Liver (tissue), 3 donors: Measurements from ENCODE around the gene MTA3.

Experiments
- EGR1 ChIP-seq, 2 donors: IDR thresholded peaks; 2 replicates each; pipeline ENCODE4 v1.6.1; 2016 to 2018; ENCODE audit warnings: antibody characterized with exemption in 2 of 2, low read depth in 2 of 2
- GABPA ChIP-seq, 2 donors: IDR thresholded peaks in 1 of 2; conservative IDR thresholded peaks in 1 of 2; 2 replicates each; pipeline ENCODE4 v1.6.1; 2016; ENCODE audit warnings: antibody characterized with exemption in 2 of 2, mild to moderate bottlenecking in 1 of 2, moderate library complexity in 1 of 2
- HNF4A ChIP-seq, 2 donors: conservative IDR thresholded peaks; 2 replicates each; pipeline ENCODE4 v1.6.1; 2016; ENCODE audit warnings: antibody characterized with exemption in 2 of 2, mild to moderate bottlenecking in 2 of 2
- JUND ChIP-seq, 2 donors: IDR thresholded peaks; 2 replicates each; pipeline ENCODE4 v1.6.1; 2016; ENCODE audit warnings: antibody characterized with exemption in 2 of 2
- RAD21 ChIP-seq, 2 donors: IDR thresholded peaks; 2 replicates each; pipeline ENCODE4 v1.6.1; 2016; ENCODE audit warnings: antibody characterized with exemption in 2 of 2, mild to moderate bottlenecking in 2 of 2
- RXRA ChIP-seq, 2 donors: IDR thresholded peaks; 2 replicates each; pipeline ENCODE4 v1.6.1; 2017 to 2018; ENCODE audit warnings: antibody characterized with exemption in 2 of 2, mild to moderate bottlenecking in 1 of 2
- SP1 ChIP-seq: IDR thresholded peaks from 2 replicates; pipeline ENCODE4 v1.6.1; 2018; ENCODE audit warnings: antibody characterized with exemption, mild to moderate bottlenecking
- TAF1 ChIP-seq: conservative IDR thresholded peaks from 2 replicates; pipeline ENCODE4 v1.6.1; 2016; ENCODE audit warnings: antibody characterized with exemption, mild to moderate bottlenecking
- TF ChIP-seq, protein P1 (sequence below): fragments of 150-350 bp; IDR thresholded peaks from 2 replicates; pipeline ENCODE4 v1.5.1; 2017; ENCODE audit warnings: improper control_type of control experiment, low read depth, low read length; ENCODE audit not compliant: missing input control
- TF ChIP-seq, protein P2 (sequence below): IDR thresholded peaks from 2 replicates; pipeline ENCODE4 v1.6.1; 2016; ENCODE audit warnings: antibody characterized with exemption, mild to moderate bottlenecking
- TF ChIP-seq, protein P3 (sequence below): IDR thresholded peaks from 2 replicates; pipeline ENCODE4 v1.6.1; 2016; ENCODE audit warnings: antibody characterized with exemption
- donor health status: healthy.
- donor health status: healthy.

DNA sequence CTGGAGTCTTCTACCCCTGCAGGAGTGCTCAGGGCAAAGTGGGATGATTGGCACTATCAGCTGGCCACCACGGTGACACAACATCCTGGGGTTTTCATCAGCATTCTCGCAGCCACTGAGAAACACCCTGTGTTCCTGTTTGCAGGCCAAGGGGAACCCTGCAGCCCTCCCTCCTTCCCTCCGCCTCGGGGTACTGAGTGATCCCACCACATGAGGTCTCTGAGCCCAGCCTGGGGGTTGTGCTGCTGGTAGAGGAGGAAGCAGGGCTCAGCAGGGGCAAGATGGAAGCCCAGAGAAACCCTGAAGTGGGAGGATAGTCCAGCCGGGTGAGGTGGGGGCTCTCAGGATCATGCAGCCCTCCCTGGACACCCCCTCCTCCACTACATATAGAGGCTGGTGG is 195.7 kb downstream of the MTA3 start, which contains the start of gene OXER1:
- TF ChIP-seq, protein P1, sequence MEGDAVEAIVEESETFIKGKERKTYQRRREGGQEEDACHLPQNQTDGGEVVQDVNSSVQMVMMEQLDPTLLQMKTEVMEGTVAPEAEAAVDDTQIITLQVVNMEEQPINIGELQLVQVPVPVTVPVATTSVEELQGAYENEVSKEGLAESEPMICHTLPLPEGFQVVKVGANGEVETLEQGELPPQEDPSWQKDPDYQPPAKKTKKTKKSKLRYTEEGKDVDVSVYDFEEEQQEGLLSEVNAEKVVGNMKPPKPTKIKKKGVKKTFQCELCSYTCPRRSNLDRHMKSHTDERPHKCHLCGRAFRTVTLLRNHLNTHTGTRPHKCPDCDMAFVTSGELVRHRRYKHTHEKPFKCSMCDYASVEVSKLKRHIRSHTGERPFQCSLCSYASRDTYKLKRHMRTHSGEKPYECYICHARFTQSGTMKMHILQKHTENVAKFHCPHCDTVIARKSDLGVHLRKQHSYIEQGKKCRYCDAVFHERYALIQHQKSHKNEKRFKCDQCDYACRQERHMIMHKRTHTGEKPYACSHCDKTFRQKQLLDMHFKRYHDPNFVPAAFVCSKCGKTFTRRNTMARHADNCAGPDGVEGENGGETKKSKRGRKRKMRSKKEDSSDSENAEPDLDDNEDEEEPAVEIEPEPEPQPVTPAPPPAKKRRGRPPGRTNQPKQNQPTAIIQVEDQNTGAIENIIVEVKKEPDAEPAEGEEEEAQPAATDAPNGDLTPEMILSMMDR = no peak
- TF ChIP-seq TAF1 = no peak
- no peak for TF ChIP-seq GABPA (IDR thresholded peaks at IDR 0.05 in 1 of 2, conservative IDR thresholded peaks at IDR 0.05 in 1 of 2)
- TF ChIP-seq, protein P2, sequence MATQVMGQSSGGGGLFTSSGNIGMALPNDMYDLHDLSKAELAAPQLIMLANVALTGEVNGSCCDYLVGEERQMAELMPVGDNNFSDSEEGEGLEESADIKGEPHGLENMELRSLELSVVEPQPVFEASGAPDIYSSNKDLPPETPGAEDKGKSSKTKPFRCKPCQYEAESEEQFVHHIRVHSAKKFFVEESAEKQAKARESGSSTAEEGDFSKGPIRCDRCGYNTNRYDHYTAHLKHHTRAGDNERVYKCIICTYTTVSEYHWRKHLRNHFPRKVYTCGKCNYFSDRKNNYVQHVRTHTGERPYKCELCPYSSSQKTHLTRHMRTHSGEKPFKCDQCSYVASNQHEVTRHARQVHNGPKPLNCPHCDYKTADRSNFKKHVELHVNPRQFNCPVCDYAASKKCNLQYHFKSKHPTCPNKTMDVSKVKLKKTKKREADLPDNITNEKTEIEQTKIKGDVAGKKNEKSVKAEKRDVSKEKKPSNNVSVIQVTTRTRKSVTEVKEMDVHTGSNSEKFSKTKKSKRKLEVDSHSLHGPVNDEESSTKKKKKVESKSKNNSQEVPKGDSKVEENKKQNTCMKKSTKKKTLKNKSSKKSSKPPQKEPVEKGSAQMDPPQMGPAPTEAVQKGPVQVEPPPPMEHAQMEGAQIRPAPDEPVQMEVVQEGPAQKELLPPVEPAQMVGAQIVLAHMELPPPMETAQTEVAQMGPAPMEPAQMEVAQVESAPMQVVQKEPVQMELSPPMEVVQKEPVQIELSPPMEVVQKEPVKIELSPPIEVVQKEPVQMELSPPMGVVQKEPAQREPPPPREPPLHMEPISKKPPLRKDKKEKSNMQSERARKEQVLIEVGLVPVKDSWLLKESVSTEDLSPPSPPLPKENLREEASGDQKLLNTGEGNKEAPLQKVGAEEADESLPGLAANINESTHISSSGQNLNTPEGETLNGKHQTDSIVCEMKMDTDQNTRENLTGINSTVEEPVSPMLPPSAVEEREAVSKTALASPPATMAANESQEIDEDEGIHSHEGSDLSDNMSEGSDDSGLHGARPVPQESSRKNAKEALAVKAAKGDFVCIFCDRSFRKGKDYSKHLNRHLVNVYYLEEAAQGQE = no peak
- TF ChIP-seq JUND (IDR thresholded peaks at IDR 0.05) = no peak
- TF ChIP-seq RAD21 (IDR thresholded peaks at IDR 0.05) = no peak
- TF ChIP-seq HNF4A (conservative IDR thresholded peaks at IDR 0.05) = no peak
- TF ChIP-seq EGR1 (IDR thresholded peaks at IDR 0.05; ENCODE audit: low read depth in 2 of 2) = no peak
- TF ChIP-seq, protein P3, sequence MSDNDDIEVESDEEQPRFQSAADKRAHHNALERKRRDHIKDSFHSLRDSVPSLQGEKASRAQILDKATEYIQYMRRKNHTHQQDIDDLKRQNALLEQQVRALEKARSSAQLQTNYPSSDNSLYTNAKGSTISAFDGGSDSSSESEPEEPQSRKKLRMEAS = no peak
- no peak for TF ChIP-seq SP1
- TF ChIP-seq RXRA (IDR thresholded peaks at IDR 0.05) = no peak
